ENCODE measurements around the gene RNF17.

GRCh38 chr13:24744247-24744646 lies 19.7 kb upstream of the RNF17 start:
- TF ChIP-seq RXRA (IDR thresholded peaks at IDR 0.05) (no peak), REST (IDR thresholded peaks at IDR 0.05) (no peak), CTCF (IDR thresholded peaks at IDR 0.05; ENCODE audit: low read depth, low read length, missing input control) (no peak), RAD21 (IDR thresholded peaks at IDR 0.05) (no peak), YY1 (IDR thresholded peaks at IDR 0.05) (no peak), HNF4A (conservative IDR thresholded peaks at IDR 0.05) (no peak), HNF4G (IDR thresholded peaks at IDR 0.05) (no peak), ZBTB33 (IDR thresholded peaks at IDR 0.05) (no peak), TAF1 (conservative IDR thresholded peaks at IDR 0.05) (no peak), EGR1 (IDR thresholded peaks at IDR 0.05; ENCODE audit: low read depth in 2 of 2) (no peak), JUND (IDR thresholded peaks at IDR 0.05) (no peak), ATF3 (IDR thresholded peaks at IDR 0.05) (no peak), MAX (IDR thresholded peaks at IDR 0.05) (no peak)
